ENCODE measurements around the gene FOXP1. TPM values are rescaled to one million over a fixed set of nuclear protein-coding genes. Genes with fewer than 3 reads are reported as not detected.

FOXP1 gene
- total and polyA plus RNA-seq, 4 donors, result 4.9 to 35.4 (median 32.0) TPM

GRCh38 chr3:71183549-71183948 lies 400.0 kb downstream of the FOXP1 start:
- no peak overlapping the region for H3K9ac ChIP-seq (ENCODE audit: low read depth in 1 of 2, low read length in 2 of 2)
- no peak overlapping the region for H3K27ac ChIP-seq (ENCODE audit: low read depth in 1 of 2, low read length in 2 of 2)
- H3K36me3 ChIP-seq (ENCODE audit: control insufficient read depth in 4 of 4, insufficient read depth in 3 of 4, low read depth in 1 of 4, low read length in 3 of 4), result no peaks in the 10 kb centered on the region
- no peak for TF ChIP-seq RAD21 (IDR thresholded peaks at IDR 0.05)
- no peak for TF ChIP-seq GABPA (IDR thresholded peaks at IDR 0.05 in 1 of 2, conservative IDR thresholded peaks at IDR 0.05 in 1 of 2)
- no peak for TF ChIP-seq REST (IDR thresholded peaks at IDR 0.05)
- TF ChIP-seq CTCF (IDR thresholded peaks at IDR 0.05; ENCODE audit: low read depth, low read length, missing input control), result no peak
- no peak for TF ChIP-seq HNF4G (IDR thresholded peaks at IDR 0.05)
- TF ChIP-seq EGR1 (IDR thresholded peaks at IDR 0.05; ENCODE audit: low read depth in 2 of 2), result no peak
- no peak for TF ChIP-seq YY1 (IDR thresholded peaks at IDR 0.05)
- no peak for TF ChIP-seq TAF1 (conservative IDR thresholded peaks at IDR 0.05)
- no peak for TF ChIP-seq ATF3 (IDR thresholded peaks at IDR 0.05)
- no peak for TF ChIP-seq SP1 (IDR thresholded peaks at IDR 0.05)
- no peak for TF ChIP-seq FOXA1 (IDR thresholded peaks at IDR 0.05)
- no peak for TF ChIP-seq FOXA2 (IDR thresholded peaks at IDR 0.05)
- no peak for TF ChIP-seq NR2F2 (IDR thresholded peaks at IDR 0.05)
- no peak for TF ChIP-seq RXRA (IDR thresholded peaks at IDR 0.05)
- no peak for TF ChIP-seq HNF4A (conservative IDR thresholded peaks at IDR 0.05)
- TF ChIP-seq MAX (IDR thresholded peaks at IDR 0.05), result no peak
- no peak for TF ChIP-seq JUND (IDR thresholded peaks at IDR 0.05)
- TF ChIP-seq ZBTB33 (IDR thresholded peaks at IDR 0.05), result no peak
- 97% methylated on average over 5 of the region's 5 CpGs for WGBS
- DNase-seq (ENCODE audit: low spot score), result no peak
- H3K27me3 ChIP-seq (ENCODE audit: control insufficient read depth in 4 of 4, insufficient read depth in 4 of 4, low read length in 3 of 4), result no peaks in the 10 kb centered on the region
- no peak overlapping the region for H3K4me3 ChIP-seq (ENCODE audit: low read depth in 1 of 3, low read length in 3 of 3)
- H3K4me1 ChIP-seq (ENCODE audit: control insufficient read depth in 4 of 4, insufficient read depth in 4 of 4, low read length in 3 of 4), result peaks cover 0 to 11% (median 0%) of the 10 kb centered on the region in 4 donors
- no peaks in the 10 kb centered on the region for H3K9me3 ChIP-seq (ENCODE audit: control insufficient read depth in 4 of 4, low read length in 3 of 4)
